Type B pancreatic cell (in vitro differentiated cells): ENCODE measurements around the gene ZBTB20. TPM values are rescaled to one million over a fixed set of nuclear protein-coding genes. Genes with fewer than 3 reads are reported as not detected.

Experiments used
- DNase-seq: peaks from one replicate; pipeline ENCODE4 v3.0.0; 2021; ENCODE audit warnings: mixed read lengths; ENCODE audit not compliant: unreplicated experiment; ENCODE audit errors: extremely low spot score
- H3K27ac Mint-ChIP-seq: 2 replicates; pipeline ENCODE4 v1.8.0; 2021; ENCODE audit warnings: mild to moderate bottlenecking, mixed read lengths
- H3K27me3 Mint-ChIP-seq: 2 replicates; pipeline ENCODE4 v1.8.0; 2021; ENCODE audit warnings: mixed read lengths
- H3K36me3 Mint-ChIP-seq: 2 replicates; pipeline ENCODE4 v1.8.0; 2021; ENCODE audit warnings: mixed read lengths
- H3K4me1 Mint-ChIP-seq: one replicate; pipeline ENCODE4 v1.8.0; 2021; ENCODE audit warnings: mixed read lengths; ENCODE audit not compliant: unreplicated experiment
- H3K4me3 Mint-ChIP-seq: 2 replicates; pipeline ENCODE4 v1.8.0; 2021; ENCODE audit warnings: mild to moderate bottlenecking, mixed read lengths
- H3K9me3 Mint-ChIP-seq: 2 replicates; pipeline ENCODE4 v1.8.0; 2021; ENCODE audit warnings: mixed read lengths
- CTCF ChIP-seq: fragments of 200-600 bp; sonication (generic); conservative IDR thresholded peaks from 2 replicates; pipeline ENCODE4 v1.5.0; 2021; ENCODE audit warnings: antibody characterized with exemption, mild to moderate bottlenecking
- total RNA-seq: library from RNA; stranded (reverse); gene quantifications from 2 replicates; pipeline ENCODE4 v1.2.1, GENCODE V29; 2021; ENCODE audit warnings: low replicate concordance

Gene ZBTB20
- total RNA-seq, 1 donor from 2014 or later: 14.4 TPM

GRCh38 chr3:114857299-114857701, 289.8 kb downstream of the ZBTB20 start:
- Mint-ChIP-seq H3K9me3 (no peaks in the 10 kb centered on the region), H3K36me3 (no peaks in the 10 kb centered on the region), H3K4me3 (no peak overlapping the region), H3K4me1 (peaks cover 6% of the 10 kb centered on the region), H3K27me3 (no peaks in the 10 kb centered on the region), H3K27ac (no peak overlapping the region)
- no peak for DNase-seq
- no peak for TF ChIP-seq CTCF

- Mint-ChIP-seq H3K27ac (no peak overlapping the region), H3K9me3 (no peaks in the 10 kb centered on the region), H3K27me3 (no peaks in the 10 kb centered on the region), H3K4me3 (no peak overlapping the region), H3K4me1 (peaks cover 6% of the 10 kb centered on the region), H3K36me3 (no peaks in the 10 kb centered on the region)
- DNase-seq: no peak
- no peak for TF ChIP-seq CTCF
These were observed 290.3 kb downstream of the ZBTB20 start for GRCh38 chr3:114856835-114857234.

- peaks cover 8% of the 10 kb centered on the region for H3K4me1 Mint-ChIP-seq
- no peaks in the 10 kb centered on the region for H3K9me3 Mint-ChIP-seq
- no peak overlapping the region for H3K27ac Mint-ChIP-seq
- no peak overlapping the region for H3K4me3 Mint-ChIP-seq
- no peak for TF ChIP-seq CTCF
- no peaks in the 10 kb centered on the region for H3K36me3 Mint-ChIP-seq
- no peaks in the 10 kb centered on the region for H3K27me3 Mint-ChIP-seq
- no peak for DNase-seq
These were observed 291.2 kb downstream of the ZBTB20 start for GRCh38 chr3:114855839-114856238.

GRCh38 chr3:114852966-114853365, 294.1 kb downstream of the ZBTB20 start:
- DNase-seq: no peak
- H3K4me3 Mint-ChIP-seq: no peak overlapping the region
- H3K27ac Mint-ChIP-seq: no peak overlapping the region
- no peaks in the 10 kb centered on the region for H3K36me3 Mint-ChIP-seq
- no peak for TF ChIP-seq CTCF
- H3K4me1 Mint-ChIP-seq: peaks cover 19% of the 10 kb centered on the region
- no peaks in the 10 kb centered on the region for H3K27me3 Mint-ChIP-seq
- no peaks in the 10 kb centered on the region for H3K9me3 Mint-ChIP-seq

GRCh38 chr3:114850898-114851297, 296.2 kb downstream of the ZBTB20 start:
- Mint-ChIP-seq H3K9me3 (no peaks in the 10 kb centered on the region), H3K4me1 (peaks cover 27% of the 10 kb centered on the region), H3K36me3 (no peaks in the 10 kb centered on the region), H3K27me3 (no peaks in the 10 kb centered on the region), H3K27ac (no peak overlapping the region), H3K4me3 (no peak overlapping the region)
- no peak for TF ChIP-seq CTCF
- DNase-seq: no peak

GRCh38 chr3:114848643-114849350, 298.3 kb downstream of the ZBTB20 start:
- no peak for DNase-seq
- Mint-ChIP-seq H3K4me3 (no peak overlapping the region), H3K9me3 (no peaks in the 10 kb centered on the region), H3K4me1 (peaks cover 27% of the 10 kb centered on the region), H3K27ac (no peak overlapping the region), H3K36me3 (no peaks in the 10 kb centered on the region), H3K27me3 (no peaks in the 10 kb centered on the region)
- no peak for TF ChIP-seq CTCF
